Erythroblast (primary cell): ENCODE data around the gene AKAP13.

Source experiments
- DNase-seq, 2 experiments: peaks; one replicate each; lab custom pipeline; 2025; lab: John Stamatoyannopoulos, UW
- GATA1 ChIP-seq: IDR thresholded peaks from 2 replicates; pipeline ENCODE4 v1.6.1; 2011; ENCODE audit warnings: low read depth, mild to moderate bottlenecking, control low read depth, low read length, moderate library complexity
- POLR2A ChIP-seq: IDR thresholded peaks from 2 replicates; pipeline ENCODE4 v1.6.1; 2011; ENCODE audit warnings: mild to moderate bottlenecking, low read length

Gene AKAP13

GRCh38 chr15:85394554-85395333 is 14.3 kb downstream of the AKAP13 start:
- TF ChIP-seq GATA1 (no peak), POLR2A (no peak)
- DNase-seq, result no peak

DNA sequence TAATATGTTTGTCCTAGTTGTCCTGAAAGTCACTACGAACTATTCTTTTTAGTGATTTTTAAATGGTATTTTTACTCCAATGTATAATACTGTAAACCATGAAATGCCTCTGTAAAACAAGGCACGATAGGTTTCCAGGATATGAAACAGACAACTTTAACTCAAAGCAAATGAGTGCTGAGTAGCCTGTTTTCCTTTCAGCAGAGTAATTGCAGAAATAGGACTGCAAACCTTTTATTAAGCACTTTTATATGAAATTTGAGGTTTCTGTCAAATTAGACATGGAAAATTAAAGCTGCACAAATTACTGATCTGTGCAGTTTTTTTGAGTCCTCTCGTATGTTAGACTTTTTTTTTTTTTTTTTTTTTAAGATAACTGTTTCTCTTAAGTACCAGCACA is 16.2 kb downstream of the AKAP13 start:
- DNase-seq, result no peak
- no peak for TF ChIP-seq GATA1
- no peak for TF ChIP-seq POLR2A

DNA sequence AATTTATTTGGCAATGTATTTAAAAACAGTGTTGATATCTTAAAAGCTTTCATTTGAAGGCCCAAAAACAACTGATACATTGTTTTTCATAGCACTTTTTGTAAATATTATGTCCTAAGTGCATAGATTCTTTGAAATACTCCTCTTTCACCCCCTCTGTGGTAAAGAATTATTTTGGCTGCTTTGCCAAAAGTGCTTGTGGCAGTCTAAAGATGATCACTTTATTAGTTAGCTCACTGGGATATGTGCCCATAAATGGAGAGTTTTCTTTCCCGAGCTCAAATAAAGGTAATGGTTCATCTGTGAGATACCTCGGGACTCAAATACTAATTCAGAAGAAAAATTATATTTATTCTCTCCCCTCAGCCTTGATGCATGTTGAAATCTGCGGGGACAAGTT is 16.7 kb downstream of the AKAP13 start:
- no peak for DNase-seq
- TF ChIP-seq GATA1 (no peak), POLR2A (no peak)

GRCh38 chr15:85397926-85398325 is 17.5 kb downstream of the AKAP13 start:
- no peak for DNase-seq
- TF ChIP-seq POLR2A, result no peak
- TF ChIP-seq GATA1, result no peak

- TF ChIP-seq GATA1 (no peak), POLR2A (no peak)
- no peak for DNase-seq
These were observed 18.4 kb downstream of the AKAP13 start for GRCh38 chr15:85398822-85399221.

DNA sequence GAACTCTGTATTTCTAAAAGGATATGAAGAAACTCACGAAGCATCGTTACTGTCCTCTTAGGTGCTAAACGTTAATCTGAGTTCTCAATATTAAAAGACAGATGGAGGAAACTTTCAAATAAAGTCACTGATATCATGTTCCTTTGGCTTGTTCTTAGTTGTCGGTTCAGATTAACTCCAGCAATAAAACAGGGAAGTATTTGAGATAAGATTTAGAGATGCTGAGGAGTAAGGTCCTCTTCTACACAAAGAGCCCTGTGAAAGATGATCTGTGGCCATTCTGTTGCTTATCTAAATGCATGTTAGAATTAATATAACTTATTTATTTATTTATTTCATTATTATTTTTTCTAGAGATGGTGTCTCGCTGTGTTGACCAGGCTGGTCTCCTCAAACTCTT is 19.2 kb downstream of the AKAP13 start:
- TF ChIP-seq POLR2A, result no peak
- no peak for TF ChIP-seq GATA1

GRCh38 chr15:85400606-85401005 is 20.2 kb downstream of the AKAP13 start:
- TF ChIP-seq POLR2A, result no peak
- no peak for DNase-seq

More for the DNA sequence above, 19.2 kb downstream of the AKAP13 start:
- no peak for DNase-seq

DNA sequence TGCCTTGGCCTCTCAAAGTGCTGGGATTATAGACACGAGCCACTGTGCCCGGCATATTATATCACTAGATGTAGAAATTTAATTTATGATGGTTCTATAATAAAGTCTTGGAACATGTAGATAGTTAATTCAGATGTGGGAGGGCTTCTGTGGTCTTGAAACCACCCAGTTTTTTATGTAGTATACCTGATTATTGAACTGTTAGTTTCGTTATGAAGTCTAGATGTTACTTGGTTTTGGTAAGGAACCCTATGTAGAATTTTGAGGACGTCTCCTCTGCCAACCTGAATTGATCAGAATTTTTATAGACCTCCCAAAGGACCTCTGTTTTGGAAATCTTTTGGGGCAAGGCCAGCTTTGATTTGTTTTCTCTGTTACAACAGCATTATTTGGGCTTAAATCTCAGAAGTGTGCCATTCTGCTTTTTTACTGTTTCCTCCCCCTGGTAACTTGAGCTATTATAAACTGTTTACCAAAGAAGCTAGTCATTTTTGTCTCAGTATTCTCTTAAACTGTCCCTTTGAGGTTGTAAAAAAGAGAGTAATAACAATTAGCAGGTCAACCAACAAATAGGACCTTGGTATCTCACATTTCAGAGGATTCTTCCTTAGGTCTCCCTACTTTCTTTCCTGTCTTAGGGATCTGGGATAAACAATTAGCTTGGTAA is 20.8 kb downstream of the AKAP13 start:
- no peak for TF ChIP-seq POLR2A
- TF ChIP-seq GATA1, result no peak
- DNase-seq, result no peak

- DNase-seq, result no peak
- TF ChIP-seq GATA1 (no peak), POLR2A (no peak)
These were observed 21.9 kb downstream of the AKAP13 start for GRCh38 chr15:85402195-85402881.

GRCh38 chr15:85403745-85404144 is 23.3 kb downstream of the AKAP13 start:
- TF ChIP-seq POLR2A, result no peak
- no peak for TF ChIP-seq GATA1
- DNase-seq, result no peak

GRCh38 chr15:85404176-85404917 is 23.9 kb downstream of the AKAP13 start:
- no peak for DNase-seq
- TF ChIP-seq POLR2A, result no peak

GRCh38 chr15:85404918-85405866 is 24.8 kb downstream of the AKAP13 start:
- TF ChIP-seq GATA1, result no peak
- TF ChIP-seq POLR2A, result no peak
- DNase-seq, result no peak

DNA sequence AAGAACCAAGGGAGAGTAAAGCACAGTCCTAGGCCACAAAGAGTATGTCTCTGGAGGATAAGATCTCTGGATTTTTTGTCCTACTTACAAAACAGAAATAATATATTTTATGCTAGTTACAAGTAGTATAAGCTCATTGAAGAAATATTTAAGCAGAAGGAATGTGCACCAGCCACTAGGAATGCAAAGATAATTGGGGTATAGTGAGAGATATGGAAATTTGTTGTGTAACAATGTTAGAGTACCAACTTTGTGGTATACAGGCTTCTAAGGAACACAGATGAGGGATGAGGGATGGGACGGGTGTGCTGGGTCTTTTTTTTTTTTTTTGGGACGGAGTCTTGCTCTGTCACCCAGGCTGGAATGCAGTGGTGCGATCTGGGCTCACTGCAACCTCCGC is 26.5 kb downstream of the AKAP13 start:
- TF ChIP-seq GATA1 (no peak), POLR2A (no peak)
- DNase-seq, result no peak
